GM12801 (cell line): ENCODE data around the gene ZSCAN31.

Experiments
- CTCF ChIP-seq: IDR thresholded peaks from one replicate; pipeline ENCODE4 v1.5.1; 2011; ENCODE audit warnings: control low read depth; ENCODE audit not compliant: insufficient read length; ENCODE audit errors: extremely low read depth

ZSCAN31 gene

GRCh38 chr6:28274888-28275287 is 61.1 kb downstream of the ZSCAN31 start:
- TF ChIP-seq CTCF = no peak
